ENCODE measurements around the gene ITIH4.

The ITIH4 gene

DNA sequence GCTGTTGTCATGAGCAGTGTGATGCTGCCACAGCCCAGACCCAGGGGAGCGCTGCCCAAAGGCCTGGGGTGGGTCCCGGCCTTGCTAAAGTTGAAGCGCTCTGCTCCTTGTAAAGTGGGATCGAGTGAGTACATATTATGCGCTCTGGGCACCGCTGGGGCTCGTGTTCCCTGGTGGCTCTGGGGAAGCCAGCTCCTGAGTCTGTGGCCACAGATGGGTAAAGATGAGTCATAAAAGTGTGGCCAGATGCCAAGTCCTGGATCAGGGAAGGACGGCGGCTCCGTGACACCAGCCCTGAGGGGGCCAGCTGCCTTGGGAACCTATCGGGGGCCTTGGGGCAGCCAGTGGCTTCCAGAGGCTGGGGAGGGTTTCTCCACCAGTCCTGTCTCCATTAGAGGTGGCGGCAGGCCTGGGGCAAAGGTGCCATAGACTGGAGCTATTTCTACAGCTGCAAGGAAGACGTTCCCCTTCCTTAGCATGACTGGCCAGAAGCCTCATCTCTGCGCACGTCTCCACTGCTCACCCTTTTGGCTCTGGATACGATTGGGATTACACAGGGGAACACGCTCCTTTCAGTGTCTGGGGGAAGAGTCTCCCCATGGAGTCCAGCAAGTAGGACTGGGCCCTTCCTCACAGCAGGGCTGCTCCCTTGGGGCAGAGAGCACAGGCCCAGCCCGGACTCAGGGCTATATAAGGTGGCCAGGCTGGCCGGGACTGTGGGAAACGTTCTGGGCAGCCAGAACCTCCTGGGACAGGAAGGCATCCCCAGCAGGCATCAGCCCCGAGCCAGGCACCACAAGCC is 1.2 kb upstream of the ITIH4 start:
- DNase-seq (ENCODE audit: low read depth): no peak

GRCh38 chr3:52829906-52830463 is 487 bp downstream of the ITIH4 start:
- DNase-seq (ENCODE audit: low read depth): no peak

GRCh38 chr3:52829482-52829881 is 990 bp downstream of the ITIH4 start:
- no peak for DNase-seq (ENCODE audit: low read depth)

DNA sequence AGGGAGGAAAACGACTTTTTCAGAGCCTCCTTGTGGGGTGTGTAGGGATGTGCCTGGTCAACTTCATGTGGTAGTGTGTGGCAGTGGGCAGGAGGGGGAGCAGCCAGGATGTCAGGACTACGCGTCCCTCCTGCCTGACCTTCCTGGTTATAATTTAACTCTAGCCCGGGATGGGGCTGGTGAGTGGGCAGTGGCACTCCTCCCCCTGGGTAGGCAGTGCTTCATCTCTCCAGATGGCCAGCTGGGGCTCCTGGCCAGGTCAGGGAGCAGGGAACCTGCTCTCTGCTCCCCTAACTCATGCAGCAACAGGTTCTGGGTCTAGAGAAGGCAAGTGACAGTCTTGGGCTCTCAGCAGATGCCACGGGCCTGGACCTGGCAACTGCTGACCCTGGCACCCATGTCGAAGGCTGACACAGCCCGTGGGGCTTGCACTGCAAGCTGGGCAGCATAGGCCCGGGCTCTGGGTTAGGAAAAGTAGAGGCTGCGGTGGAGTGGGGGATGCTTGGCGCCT is 2.6 kb downstream of the ITIH4 start:
- no peak for DNase-seq (ENCODE audit: low read depth)

DNA sequence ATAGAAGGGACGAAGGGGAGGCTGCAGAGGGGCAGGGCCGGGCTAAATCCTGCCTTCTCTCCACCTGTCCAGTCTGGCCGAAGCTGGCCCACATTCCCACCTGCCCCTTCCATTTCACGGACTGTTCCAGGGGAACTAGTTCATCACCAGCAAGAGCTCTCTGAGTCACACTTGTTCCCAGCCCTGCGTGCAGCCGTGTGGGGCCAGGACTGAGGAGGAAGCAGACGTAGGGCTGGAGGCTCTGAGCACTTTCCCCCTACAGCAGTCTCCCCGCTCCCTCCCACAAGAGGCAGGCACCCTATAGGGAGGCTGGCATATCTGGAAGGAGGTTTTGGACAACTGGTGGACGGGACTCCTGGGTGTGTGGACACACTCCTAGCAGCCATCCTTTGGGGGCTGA is 3.0 kb downstream of the ITIH4 start:
- DNase-seq (ENCODE audit: low read depth): no peak

GRCh38 chr3:52824037-52824436 is 6.4 kb downstream of the ITIH4 start:
- no peak for DNase-seq (ENCODE audit: low read depth)

DNA sequence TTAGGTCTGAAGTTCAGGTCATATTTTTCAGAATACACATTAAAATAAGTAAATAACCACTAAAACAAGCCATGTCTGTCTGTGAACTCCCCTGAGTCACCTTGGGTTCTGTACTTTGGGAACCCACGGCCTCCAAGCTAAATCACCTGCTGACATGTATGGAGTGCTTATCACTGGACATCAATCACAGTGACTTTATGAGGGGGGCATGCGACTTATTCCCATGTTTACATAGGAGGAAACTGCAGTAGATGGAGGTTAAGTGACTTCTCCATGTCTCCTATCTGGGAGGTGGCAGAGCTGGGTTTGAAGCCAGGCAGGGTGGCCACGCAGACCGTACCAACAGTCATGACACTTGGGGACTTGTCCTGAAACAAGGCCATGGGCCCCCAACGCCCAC is 8.1 kb downstream of the ITIH4 start:
- no peak for DNase-seq (ENCODE audit: low read depth)

DNA sequence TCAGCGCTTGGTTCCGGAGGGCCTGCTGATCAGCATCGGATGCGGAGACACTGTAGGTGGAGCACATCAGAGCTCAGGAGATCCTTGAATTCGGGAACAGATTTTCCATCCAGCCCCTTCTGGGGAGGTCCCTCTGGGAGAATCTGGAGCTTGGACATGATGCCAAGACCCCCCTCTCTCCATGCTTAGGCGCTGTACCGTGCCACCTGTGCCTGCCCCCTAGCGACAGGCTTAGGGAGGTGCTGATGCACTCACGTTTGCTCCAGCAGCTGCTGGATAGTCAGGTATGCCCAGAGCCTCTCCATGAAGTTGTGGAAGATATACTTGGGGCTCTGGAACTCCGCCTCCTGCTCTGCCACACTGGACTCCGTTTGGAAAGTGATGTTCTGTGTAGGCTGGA is 9.7 kb downstream of the ITIH4 start:
- DNase-seq (ENCODE audit: low read depth): peak; percentile 12

DNA sequence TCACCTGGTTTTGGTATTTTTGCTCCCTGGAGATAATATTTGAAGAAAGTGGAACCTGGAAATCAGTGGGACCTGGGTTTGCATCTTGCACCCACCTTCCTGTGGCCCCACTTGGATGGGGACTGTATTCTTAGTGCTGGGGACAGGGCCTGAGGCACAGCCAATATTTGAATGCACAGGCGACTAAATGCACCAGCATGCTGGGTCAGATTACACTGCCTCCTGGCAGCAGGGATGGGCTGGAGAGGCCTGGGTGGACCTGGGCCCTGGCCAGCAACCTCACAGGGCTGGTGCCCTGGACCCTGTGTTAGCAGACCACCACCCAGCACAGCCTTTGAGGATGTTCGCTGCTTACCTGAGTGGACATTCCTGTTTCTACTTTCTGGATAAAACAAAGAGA is 10.5 kb downstream of the ITIH4 start:
- no peak for DNase-seq (ENCODE audit: low read depth)

GRCh38 chr3:52817860-52818259 is 12.6 kb downstream of the ITIH4 start:
- DNase-seq (ENCODE audit: low read depth): no peak

- DNase-seq (ENCODE audit: low read depth): no peak
These were observed 13.3 kb downstream of the ITIH4 start for GRCh38 chr3:52817221-52817620.

GRCh38 chr3:52816654-52817053 is 13.8 kb downstream of the ITIH4 start:
- no peak for DNase-seq (ENCODE audit: low read depth)

DNA sequence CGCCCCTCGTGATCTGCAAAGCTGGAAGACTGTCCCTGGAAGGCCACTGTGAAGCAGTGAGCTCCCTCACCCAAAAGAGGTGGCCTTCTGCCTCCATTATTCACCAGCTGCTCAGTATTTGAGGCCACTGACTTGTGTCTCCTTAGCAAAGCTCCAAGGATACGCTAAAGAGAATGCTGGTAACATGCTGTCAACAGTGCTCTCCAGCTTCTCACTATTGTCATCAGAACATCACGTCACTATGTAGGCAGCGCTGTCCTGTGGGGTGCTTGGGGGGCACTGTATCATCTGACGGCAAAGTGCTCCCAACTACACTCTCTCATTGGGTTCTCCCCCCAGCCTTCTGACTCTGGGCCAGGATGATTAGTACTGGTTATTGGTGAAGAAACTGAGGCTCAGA is 14.3 kb downstream of the ITIH4 start:
- no peak for DNase-seq (ENCODE audit: low read depth)

- no peak for DNase-seq (ENCODE audit: low read depth)
These were observed 16.7 kb downstream of the ITIH4 start for GRCh38 chr3:52813810-52814209.

DNA sequence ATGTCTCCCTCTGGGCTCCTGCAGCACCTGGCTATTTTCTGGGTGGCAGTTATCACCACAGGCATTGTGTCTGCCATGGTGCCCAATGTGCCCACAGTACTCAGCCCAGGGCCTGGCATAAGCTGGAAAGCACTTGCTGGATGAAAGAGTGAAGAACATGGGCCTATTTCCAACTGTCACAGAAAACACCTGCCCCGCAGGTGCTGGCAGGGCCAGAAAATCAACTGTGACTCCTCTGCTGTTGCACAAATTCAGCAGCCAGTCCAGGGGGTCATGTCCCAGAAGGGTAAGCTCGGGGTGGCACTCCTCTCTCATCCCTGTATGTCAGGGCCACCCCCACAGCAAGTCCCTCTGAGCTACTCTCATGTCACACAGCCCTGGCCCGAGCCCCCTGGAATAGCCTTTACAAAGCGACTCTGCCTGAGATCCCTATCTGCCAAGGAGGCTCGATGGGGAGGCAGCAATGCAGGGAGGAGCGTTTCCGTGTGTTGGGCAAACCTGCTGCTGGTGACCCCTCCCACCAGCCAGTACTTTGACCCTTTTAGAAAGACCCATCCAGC is 18.9 kb downstream of the ITIH4 start:
- no peak for DNase-seq (ENCODE audit: low read depth)

DNA sequence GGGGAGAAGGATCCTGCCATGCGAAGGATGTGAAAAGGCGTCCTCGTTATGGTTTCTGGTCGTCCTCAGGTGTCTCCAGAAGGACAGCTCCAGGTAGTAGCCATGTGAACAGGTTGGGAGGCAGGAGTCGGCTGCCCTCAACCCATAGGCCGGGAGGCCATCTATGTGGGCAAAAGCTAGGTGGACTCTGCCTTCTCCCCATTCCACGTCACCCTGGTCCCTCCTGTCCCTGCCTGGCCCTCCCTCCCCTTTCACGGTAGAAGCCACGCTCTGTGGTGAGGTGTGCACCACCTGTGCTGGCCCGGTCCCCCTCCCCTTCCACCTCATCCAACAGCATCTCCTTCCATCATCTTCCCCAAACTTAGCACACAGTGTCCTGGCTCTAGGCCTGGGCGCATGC is 19.5 kb downstream of the ITIH4 start:
- DNase-seq (ENCODE audit: low read depth): no peak

DNA sequence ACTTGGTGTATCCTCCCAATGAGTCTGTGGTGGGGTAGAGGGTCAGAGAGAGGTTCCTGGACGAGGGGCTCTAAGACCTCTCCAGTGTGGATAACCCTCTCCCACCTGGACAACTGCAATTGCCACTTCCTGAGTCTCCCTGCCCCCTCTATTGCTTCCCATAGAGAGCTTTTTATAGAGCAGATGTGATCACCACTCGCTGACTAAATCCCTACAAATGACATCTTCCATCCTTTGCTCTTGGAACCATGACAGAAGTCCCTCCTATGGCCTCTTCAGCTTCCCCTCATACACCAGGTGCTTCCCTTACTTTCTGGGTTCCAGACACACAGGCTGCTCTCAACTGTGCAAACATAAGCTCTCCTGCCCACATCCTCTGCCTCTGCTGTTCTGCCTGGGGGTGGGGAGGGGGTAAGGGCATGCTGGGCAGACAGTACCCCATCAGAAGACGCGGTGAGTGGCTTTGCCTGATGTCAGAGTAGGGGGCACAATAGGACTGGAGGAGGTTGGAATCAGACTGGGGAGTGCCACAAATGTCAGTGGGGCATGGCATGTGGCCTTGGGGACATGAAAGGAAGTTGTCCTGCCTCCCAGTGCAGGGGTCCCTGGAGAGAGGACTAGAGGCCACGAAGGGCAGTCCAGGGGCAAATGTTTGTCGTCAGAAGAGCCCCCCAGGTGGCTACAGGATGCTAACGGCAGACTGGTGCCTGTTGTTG is 20.7 kb downstream of the ITIH4 start:
- no peak for DNase-seq (ENCODE audit: low read depth)

DNA sequence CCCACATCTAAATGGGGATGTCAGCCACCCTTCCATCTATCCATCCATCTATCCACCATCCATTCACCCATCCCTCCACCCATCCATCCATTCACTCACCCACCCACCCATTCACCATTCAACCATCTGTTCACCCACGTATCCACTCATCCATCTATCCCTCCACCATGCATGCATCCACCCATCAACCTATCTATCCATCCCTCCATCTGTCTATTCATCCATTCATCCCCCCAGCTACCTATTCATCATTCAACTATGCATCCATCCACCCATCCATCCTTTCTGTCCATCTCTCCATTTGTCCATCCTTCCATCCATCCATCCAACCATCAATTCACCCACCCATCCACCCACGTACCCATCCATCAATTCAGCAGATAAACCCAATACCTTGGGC is 21.3 kb downstream of the ITIH4 start:
- no peak for DNase-seq (ENCODE audit: low read depth)

GRCh38 chr3:52805270-52806039 is 25.0 kb downstream of the ITIH4 start:
- no peak for DNase-seq (ENCODE audit: low read depth)

DNA sequence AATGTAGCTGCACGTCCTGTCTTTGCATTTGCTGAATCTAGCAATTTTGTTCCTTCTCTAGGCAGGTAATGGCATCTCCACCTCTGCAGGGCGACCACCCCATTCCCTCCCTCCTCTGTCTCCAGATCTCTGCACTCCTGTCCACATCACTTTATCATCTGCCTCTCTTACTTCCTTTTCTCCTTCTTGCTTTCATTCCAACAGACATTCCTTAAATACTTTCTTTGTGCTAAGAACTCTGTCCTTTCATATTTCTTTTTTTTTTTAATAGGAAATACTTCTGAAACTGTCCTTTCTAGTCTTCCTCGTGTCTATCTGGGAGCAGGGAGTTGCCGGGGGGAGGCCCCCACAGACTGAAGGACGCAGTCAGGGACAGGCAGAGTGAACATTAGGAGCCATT is 28.6 kb downstream of the ITIH4 start:
- no peak for DNase-seq (ENCODE audit: low read depth)

DNA sequence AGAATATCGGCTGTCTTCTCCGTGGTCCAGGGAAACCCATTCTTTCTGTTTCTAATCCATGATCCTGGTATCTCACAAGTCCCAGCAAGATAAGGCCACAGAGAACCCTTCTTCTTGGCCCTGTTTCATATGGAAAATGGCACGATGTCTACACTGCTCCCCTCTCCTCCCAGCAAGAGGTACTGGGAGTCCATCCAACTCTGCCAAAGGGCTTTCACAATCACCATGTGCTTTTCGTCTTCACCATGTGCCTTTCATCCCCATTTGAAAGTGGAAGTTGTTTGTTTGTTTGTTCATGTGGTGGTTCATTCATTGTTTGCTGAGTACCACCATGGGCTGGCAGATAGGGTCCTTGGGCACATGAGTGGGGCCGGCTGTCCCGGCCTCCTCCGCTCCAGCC is 30.4 kb downstream of the ITIH4 start:
- no peak for DNase-seq (ENCODE audit: low read depth)

GRCh38 chr3:52798978-52799476 is 31.4 kb downstream of the ITIH4 start:
- peak; percentile 15 for DNase-seq (ENCODE audit: low read depth)
